H9 (cell line): ENCODE results near the gene CDIPT. TPM values are rescaled to one million over a fixed set of nuclear protein-coding genes. Genes with fewer than 3 reads are reported as not detected.

ENCODE experiments used
- DNase-seq: peaks from one replicate; pipeline ENCODE4 v3.0.0-alpha.2; 2017
- H2AFZ ChIP-seq: one replicate; pipeline ENCODE4 v1.6.1; 2013; ENCODE audit warnings: mild to moderate bottlenecking, low read length, control low read depth, moderate library complexity
- H2AK5ac ChIP-seq: 2 replicates; pipeline ENCODE4 v1.6.1; 2013; ENCODE audit warnings: low read length, control low read depth, mixed read lengths; ENCODE audit not compliant: insufficient read length
- H2BK120ac ChIP-seq: one replicate; pipeline ENCODE4 v1.6.1; 2013; ENCODE audit warnings: low read depth, mild to moderate bottlenecking, low read length, control low read depth, inconsistent platforms; ENCODE audit not compliant: poor library complexity, severe bottlenecking
- H2BK12ac ChIP-seq: 2 replicates; pipeline ENCODE4 v1.6.1; 2013; ENCODE audit warnings: low read length, control low read depth, mixed read lengths, low read depth; ENCODE audit not compliant: insufficient read length
- H2BK15ac ChIP-seq: 2 replicates; pipeline ENCODE4 v1.6.1; 2013; ENCODE audit warnings: low read depth, low read length, control low read depth
- H2BK20ac ChIP-seq: one replicate; pipeline ENCODE4 v1.6.1; 2013; ENCODE audit warnings: low read depth, mild to moderate bottlenecking, low read length, control low read depth, inconsistent platforms; ENCODE audit not compliant: poor library complexity, severe bottlenecking
- H2BK5ac ChIP-seq: 2 replicates; pipeline ENCODE4 v1.6.1; 2013; ENCODE audit warnings: low read length, control low read depth, mixed read lengths; ENCODE audit not compliant: insufficient read length
- H3K14ac ChIP-seq: 2 replicates; pipeline ENCODE4 v1.6.1; 2013; ENCODE audit warnings: low read length, control low read depth; ENCODE audit not compliant: insufficient read depth
- H3K18ac ChIP-seq: 2 replicates; pipeline ENCODE4 v1.6.1; 2013; ENCODE audit warnings: low read depth, mild to moderate bottlenecking, mixed read lengths, low read length, control low read depth; ENCODE audit not compliant: insufficient read length
- H3K23ac ChIP-seq: 2 replicates; pipeline ENCODE4 v1.6.1; 2013; ENCODE audit warnings: low read length, control low read depth, mixed read lengths, low read depth; ENCODE audit not compliant: insufficient read length
- H3K23me2 ChIP-seq: 2 replicates; pipeline ENCODE4 v1.6.1; 2013; ENCODE audit warnings: low read depth, mild to moderate bottlenecking, mixed read lengths, low read length, control low read depth; ENCODE audit not compliant: insufficient read length, poor library complexity, severe bottlenecking
- H3K27ac ChIP-seq: 2 replicates; pipeline ENCODE4 v1.5.1; 2013; ENCODE audit warnings: low read length, control low read depth, mixed read lengths, low read depth; ENCODE audit not compliant: insufficient read length
- H3K27me3 ChIP-seq: 2 replicates; pipeline ENCODE4 v1.6.1; 2013; ENCODE audit warnings: low read length, control low read depth, inconsistent platforms; ENCODE audit not compliant: insufficient read depth
- H3K4ac ChIP-seq: 2 replicates; pipeline ENCODE4 v1.6.1; 2013; ENCODE audit warnings: low read depth, mild to moderate bottlenecking, control low read depth, inconsistent platforms, low read length, moderate library complexity
- H3K4me1 ChIP-seq: 2 replicates; pipeline ENCODE4 v1.6.1; 2013; ENCODE audit warnings: low read length, control low read depth, inconsistent platforms; ENCODE audit not compliant: insufficient read depth
- H3K4me2 ChIP-seq: 2 replicates; pipeline ENCODE4 v1.6.1; 2013; ENCODE audit warnings: low read length, control low read depth, mixed read lengths; ENCODE audit not compliant: insufficient read length, insufficient read depth
- H3K56ac ChIP-seq: 2 replicates; pipeline ENCODE4 v1.6.1; 2013; ENCODE audit warnings: low read depth, mild to moderate bottlenecking, mixed read lengths, low read length, control low read depth; ENCODE audit not compliant: insufficient read length
- H3K79me1 ChIP-seq: 2 replicates; pipeline ENCODE4 v1.6.1; 2013; ENCODE audit warnings: low read depth, mild to moderate bottlenecking, moderate library complexity, low read length, control low read depth, inconsistent platforms; ENCODE audit not compliant: insufficient read depth, poor library complexity, severe bottlenecking
- H3K79me2 ChIP-seq: 2 replicates; pipeline ENCODE4 v1.6.1; 2013; ENCODE audit warnings: low read length, control low read depth, inconsistent platforms; ENCODE audit not compliant: insufficient read depth
- H3K9ac ChIP-seq: 2 replicates; pipeline ENCODE4 v1.6.1; 2013; ENCODE audit warnings: low read length, control low read depth, mixed read lengths; ENCODE audit not compliant: insufficient read length; ENCODE audit errors: extremely low read depth
- H3K9me3 ChIP-seq: one replicate; pipeline ENCODE4 v1.6.1; 2013; ENCODE audit warnings: low read depth, low read length, inconsistent platforms; ENCODE audit not compliant: control insufficient read depth
- H3T11ph ChIP-seq: one replicate; pipeline ENCODE4 v1.6.1; 2013; ENCODE audit warnings: mild to moderate bottlenecking, low read length, control low read depth, inconsistent platforms
- H4K20me1 ChIP-seq: one replicate; pipeline ENCODE4 v1.6.1; 2013; ENCODE audit not compliant: control insufficient read depth, insufficient read length, insufficient read depth
- H4K5ac ChIP-seq: 2 replicates; pipeline ENCODE4 v1.6.1; 2013; ENCODE audit warnings: low read depth, mild to moderate bottlenecking, mixed read lengths, low read length, control low read depth; ENCODE audit not compliant: insufficient read length
- H4K8ac ChIP-seq: replicated peaks from 2 replicates; pipeline ENCODE4 v1.6.1; 2013; ENCODE audit warnings: low read length, control low read depth, mixed read lengths, low read depth; ENCODE audit not compliant: insufficient read length
- H4K91ac ChIP-seq: 2 replicates; pipeline ENCODE4 v1.6.1; 2013; ENCODE audit warnings: low read depth, mild to moderate bottlenecking, moderate library complexity, mixed read lengths, low read length, control low read depth; ENCODE audit not compliant: insufficient read length
- H3K27ac Mint-ChIP-seq, 3 experiments: 2 replicates in 2 of 3; 3 replicates in 1 of 3; pipeline ENCODE4 v1.8.0; 2020 to 2021; ENCODE audit warnings: mixed read lengths in 3 of 3, mild to moderate bottlenecking in 1 of 3, moderate library complexity in 1 of 3
- H3K27me3 Mint-ChIP-seq: 2 replicates; pipeline ENCODE4 v1.8.0; 2021; ENCODE audit warnings: low read depth, mild to moderate bottlenecking, moderate library complexity, mixed read lengths
- H3K36me3 Mint-ChIP-seq, 3 experiments: 2 replicates in 2 of 3; 3 replicates in 1 of 3; pipeline ENCODE4 v1.8.0; 2020 to 2021; ENCODE audit warnings: low read depth in 3 of 3, mixed read lengths in 3 of 3; ENCODE audit not compliant: insufficient read depth in 1 of 3
- H3K4me1 Mint-ChIP-seq, 2 experiments: 2 replicates each; pipeline ENCODE4 v1.8.0; 2020; ENCODE audit warnings: mixed read lengths in 2 of 2
- H3K4me3 Mint-ChIP-seq, 2 experiments: 2 replicates in 1 of 2; 3 replicates in 1 of 2; pipeline ENCODE4 v1.8.0; 2020 to 2021; ENCODE audit warnings: mild to moderate bottlenecking in 2 of 2, mixed read lengths in 2 of 2, moderate library complexity in 1 of 2
- H3K9me3 Mint-ChIP-seq, 2 experiments: 2 replicates in 1 of 2; 3 replicates in 1 of 2; pipeline ENCODE4 v1.8.0; 2020; ENCODE audit warnings: mild to moderate bottlenecking in 2 of 2, mixed read lengths in 2 of 2, moderate library complexity in 1 of 2
- WGBS: extraction: QIAGEN DNeasy Blood & Tissue Kit; methylation state at CpG from one replicate; pipeline ENCODE4 v1.1.7; 2013; ENCODE audit warnings: missing lambda C conversion rate, low lambda C conversion rate, mixed read lengths; ENCODE audit not compliant: insufficient read length; ENCODE audit errors: extremely low coverage; 5-methylcytosine and 5-hydroxymethylcytosine counted together
- total RNA-seq: library from RNA; stranded (reverse); gene quantifications from 2 replicates; pipeline ENCODE4 v1.2.1, GENCODE V29; 2021
- TF ChIP-seq, protein P1 (sequence below): fragments of 200-600 bp; sonication (generic); conservative IDR thresholded peaks from 3 replicates; pipeline ENCODE4 v1.8.0; 2021; ENCODE audit warnings: antibody characterized with exemption, mild to moderate bottlenecking

The CDIPT gene
- total RNA-seq, 1 experiment from 2014 or later: 70.6 TPM

DNA sequence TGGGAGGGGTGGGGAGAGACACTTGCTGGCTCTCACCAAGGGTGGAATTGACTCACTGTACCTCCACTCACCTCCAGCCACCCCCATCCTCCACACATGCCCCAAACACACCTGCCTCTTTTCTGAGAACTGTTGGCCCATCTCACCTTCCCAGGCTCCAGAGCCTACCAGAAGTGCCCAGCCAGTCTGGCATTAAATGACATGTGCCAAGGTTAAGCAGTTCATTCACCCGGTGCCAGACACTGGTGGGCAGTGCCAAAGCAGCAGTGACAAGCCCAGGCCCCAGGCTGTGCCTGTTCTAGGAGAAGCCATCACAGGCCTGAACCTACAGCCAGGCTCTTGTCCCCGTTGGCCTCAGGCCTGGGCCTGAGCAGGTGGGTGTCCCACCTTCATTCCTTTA lies 31.5 kb downstream of the CDIPT start:
- H3K9me3 Mint-ChIP-seq: no peaks in the 10 kb centered on the region
- Histone ChIP-seq H2BK15ac (no peak overlapping the region), H3K27me3 (no peaks in the 10 kb centered on the region), H3K23ac (no peak overlapping the region), H3K18ac (no peak overlapping the region), H3K14ac (no peak overlapping the region), H3T11ph (no peak overlapping the region), H4K20me1 (no peaks in the 10 kb centered on the region), H3K79me2 (no peaks in the 10 kb centered on the region), H2AFZ (no peak overlapping the region), H3K4me1 (peaks cover 2% of the 10 kb centered on the region; the same call in 1 of the 2 replicates), H3K4ac (no peak overlapping the region), H4K5ac (no peak overlapping the region), H3K79me1 (no peaks in the 10 kb centered on the region), H3K4me2 (no peak overlapping the region), H3K9me3 (no peaks in the 10 kb centered on the region), H4K8ac (no peak overlapping the region), H2BK12ac (no peak overlapping the region), H4K91ac (no peak overlapping the region), H3K9ac (no peak overlapping the region), H3K23me2 (peaks cover 4% of the 10 kb centered on the region), H2AK5ac (no peak overlapping the region), H3K56ac (no peak overlapping the region), H2BK20ac (no peak overlapping the region), H3K27ac (no peak overlapping the region), H2BK5ac (no peak overlapping the region), H2BK120ac (no peak overlapping the region)
- DNase-seq: no peak
- WGBS: no CpG with 5 or more reads among the region's 2 CpGs
- H3K27ac Mint-ChIP-seq: no peak overlapping the region
- TF ChIP-seq, protein P1, sequence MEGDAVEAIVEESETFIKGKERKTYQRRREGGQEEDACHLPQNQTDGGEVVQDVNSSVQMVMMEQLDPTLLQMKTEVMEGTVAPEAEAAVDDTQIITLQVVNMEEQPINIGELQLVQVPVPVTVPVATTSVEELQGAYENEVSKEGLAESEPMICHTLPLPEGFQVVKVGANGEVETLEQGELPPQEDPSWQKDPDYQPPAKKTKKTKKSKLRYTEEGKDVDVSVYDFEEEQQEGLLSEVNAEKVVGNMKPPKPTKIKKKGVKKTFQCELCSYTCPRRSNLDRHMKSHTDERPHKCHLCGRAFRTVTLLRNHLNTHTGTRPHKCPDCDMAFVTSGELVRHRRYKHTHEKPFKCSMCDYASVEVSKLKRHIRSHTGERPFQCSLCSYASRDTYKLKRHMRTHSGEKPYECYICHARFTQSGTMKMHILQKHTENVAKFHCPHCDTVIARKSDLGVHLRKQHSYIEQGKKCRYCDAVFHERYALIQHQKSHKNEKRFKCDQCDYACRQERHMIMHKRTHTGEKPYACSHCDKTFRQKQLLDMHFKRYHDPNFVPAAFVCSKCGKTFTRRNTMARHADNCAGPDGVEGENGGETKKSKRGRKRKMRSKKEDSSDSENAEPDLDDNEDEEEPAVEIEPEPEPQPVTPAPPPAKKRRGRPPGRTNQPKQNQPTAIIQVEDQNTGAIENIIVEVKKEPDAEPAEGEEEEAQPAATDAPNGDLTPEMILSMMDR: no peak
- H3K36me3 Mint-ChIP-seq: no peaks in the 10 kb centered on the region
- H3K4me1 Mint-ChIP-seq: peaks cover 0 to 3% of the 10 kb centered on the region in 2 experiments; a peak in 2 of 4 replicates
- no peak overlapping the region for H3K4me3 Mint-ChIP-seq
- no peaks in the 10 kb centered on the region; the same call in 1 of the 2 replicates for H3K27me3 Mint-ChIP-seq
